ENCODE results near the gene ZNF784.

ZNF784 gene

DNA sequence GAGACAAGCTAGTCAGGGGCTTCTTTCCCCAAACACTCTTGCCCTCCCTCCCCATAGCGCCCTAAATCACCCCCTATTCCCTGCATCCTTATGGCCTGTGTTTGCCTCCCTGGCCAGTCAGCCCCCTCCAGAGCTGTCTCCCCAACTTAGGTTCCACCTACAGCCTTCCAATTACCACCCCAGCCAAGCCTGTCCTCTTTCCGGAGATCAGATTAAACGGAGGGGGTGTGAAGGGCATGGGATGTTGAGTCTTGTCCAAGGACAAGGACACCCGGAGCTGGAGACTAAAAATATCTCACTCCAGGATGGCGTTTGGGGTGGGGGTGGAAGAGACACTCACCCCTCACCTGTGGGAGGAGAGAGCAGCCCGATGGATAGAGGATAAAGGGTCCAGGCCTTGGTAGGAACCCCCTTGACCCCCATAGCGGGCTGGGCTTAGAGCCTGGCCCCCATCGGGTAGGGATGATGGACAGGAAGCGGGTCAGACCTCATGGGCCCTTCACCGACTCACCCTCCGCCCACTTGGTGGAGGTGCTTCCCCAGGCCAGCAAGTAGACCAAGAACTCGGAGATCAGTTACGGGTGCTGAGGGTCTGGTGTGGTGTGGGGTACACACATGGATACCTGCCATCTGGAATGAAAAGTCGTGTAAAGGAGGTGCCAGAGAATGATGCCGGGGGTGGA, 12.9 kb downstream of the ZNF784 start:
- Histone ChIP-seq H3K9me3 (ENCODE audit: control insufficient read depth, low read length) (no peaks in the 10 kb centered on the region), H3K9ac (ENCODE audit: low read length) (no peak overlapping the region), H3K4me1 (ENCODE audit: control insufficient read depth, insufficient read depth, low read length) (peaks cover 14% of the 10 kb centered on the region), H3K4me3 (ENCODE audit: low read length) (no peak overlapping the region), H3K36me3 (ENCODE audit: control insufficient read depth, insufficient read depth, low read length) (no peaks in the 10 kb centered on the region), H3K27me3 (ENCODE audit: control insufficient read depth, insufficient read depth, low read length) (no peaks in the 10 kb centered on the region)

DNA sequence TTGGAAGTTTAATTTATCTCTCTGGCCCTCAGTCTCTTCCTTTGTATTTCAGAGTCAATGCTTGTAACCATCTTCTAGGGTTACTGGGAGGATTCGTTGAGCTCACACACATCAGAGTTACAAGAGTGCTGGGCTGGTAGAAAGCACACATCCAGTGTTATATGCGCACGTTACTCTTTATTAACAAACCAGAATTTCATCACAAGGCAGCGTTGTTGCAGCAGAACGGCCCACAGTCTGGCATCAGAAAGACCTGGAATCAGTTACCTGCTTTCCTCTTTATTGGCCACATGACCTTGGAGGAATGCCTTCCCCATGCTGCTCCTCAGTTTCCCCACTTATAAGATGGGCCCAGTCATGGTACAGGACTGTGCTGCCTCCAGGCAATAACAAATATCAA, 15.0 kb downstream of the ZNF784 start:
- H3K9me3 ChIP-seq (ENCODE audit: control insufficient read depth, low read length) = no peaks in the 10 kb centered on the region
- H3K4me1 ChIP-seq (ENCODE audit: control insufficient read depth, insufficient read depth, low read length) = peaks cover 16% of the 10 kb centered on the region
- no peaks in the 10 kb centered on the region for H3K36me3 ChIP-seq (ENCODE audit: control insufficient read depth, insufficient read depth, low read length)

DNA sequence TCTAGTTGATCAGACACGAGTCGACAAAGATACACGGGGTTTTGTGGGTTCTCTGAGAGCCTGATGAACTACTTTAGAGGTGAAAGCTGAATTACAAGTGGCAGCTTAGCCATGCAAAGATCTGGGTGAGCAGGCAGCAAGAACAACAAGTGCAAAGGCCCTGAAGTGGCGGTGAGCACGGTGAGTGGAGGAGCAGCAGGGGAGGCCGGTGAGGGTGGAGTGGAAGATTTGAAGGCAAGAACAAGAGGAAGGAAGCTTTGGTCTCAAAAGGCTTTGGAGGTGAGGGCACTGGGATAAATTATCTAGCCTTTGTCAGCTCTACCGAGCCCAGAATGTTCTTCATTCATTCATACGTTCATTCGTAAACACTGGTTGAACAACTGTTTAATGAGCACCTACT, 17.5 kb downstream of the ZNF784 start:
- Histone ChIP-seq H3K4me1 (ENCODE audit: control insufficient read depth, insufficient read depth, low read length) (peaks cover 20% of the 10 kb centered on the region), H3K27me3 (ENCODE audit: control insufficient read depth, insufficient read depth, low read length) (no peaks in the 10 kb centered on the region), H3K9ac (ENCODE audit: low read length) (peak overlapping the region; percentile 91), H3K4me3 (ENCODE audit: low read length) (no peak overlapping the region), H3K9me3 (ENCODE audit: control insufficient read depth, low read length) (no peaks in the 10 kb centered on the region), H3K36me3 (ENCODE audit: control insufficient read depth, insufficient read depth, low read length) (no peaks in the 10 kb centered on the region)

More for the DNA sequence above, 15.0 kb downstream of the ZNF784 start:
- Histone ChIP-seq H3K4me3 (ENCODE audit: low read length) (no peak overlapping the region), H3K9ac (ENCODE audit: low read length) (no peak overlapping the region), H3K27me3 (ENCODE audit: control insufficient read depth, insufficient read depth, low read length) (no peaks in the 10 kb centered on the region)

DNA sequence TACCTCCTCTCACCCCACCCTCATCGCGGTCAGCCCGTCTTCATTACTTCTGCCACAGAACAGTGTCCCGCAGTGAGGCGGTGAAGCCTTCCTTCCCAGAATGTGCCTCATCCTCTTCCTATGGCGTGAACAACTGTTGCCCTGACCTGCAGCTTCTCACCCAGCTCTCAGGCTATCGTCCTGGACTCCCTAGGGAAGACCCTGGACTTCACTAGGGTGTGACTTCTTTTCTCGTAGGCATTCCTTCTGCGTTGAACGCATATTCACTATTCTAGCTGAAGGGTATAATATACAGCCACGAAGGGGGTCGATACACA, 17.9 kb downstream of the ZNF784 start:
- Histone ChIP-seq H3K9ac (ENCODE audit: low read length) (peak overlapping the region; percentile 91), H3K27me3 (ENCODE audit: control insufficient read depth, insufficient read depth, low read length) (no peaks in the 10 kb centered on the region), H3K4me3 (ENCODE audit: low read length) (peak overlapping the region; percentile 93), H3K9me3 (ENCODE audit: control insufficient read depth, low read length) (no peaks in the 10 kb centered on the region), H3K4me1 (ENCODE audit: control insufficient read depth, insufficient read depth, low read length) (peaks cover 16% of the 10 kb centered on the region), H3K36me3 (ENCODE audit: control insufficient read depth, insufficient read depth, low read length) (no peaks in the 10 kb centered on the region)

DNA sequence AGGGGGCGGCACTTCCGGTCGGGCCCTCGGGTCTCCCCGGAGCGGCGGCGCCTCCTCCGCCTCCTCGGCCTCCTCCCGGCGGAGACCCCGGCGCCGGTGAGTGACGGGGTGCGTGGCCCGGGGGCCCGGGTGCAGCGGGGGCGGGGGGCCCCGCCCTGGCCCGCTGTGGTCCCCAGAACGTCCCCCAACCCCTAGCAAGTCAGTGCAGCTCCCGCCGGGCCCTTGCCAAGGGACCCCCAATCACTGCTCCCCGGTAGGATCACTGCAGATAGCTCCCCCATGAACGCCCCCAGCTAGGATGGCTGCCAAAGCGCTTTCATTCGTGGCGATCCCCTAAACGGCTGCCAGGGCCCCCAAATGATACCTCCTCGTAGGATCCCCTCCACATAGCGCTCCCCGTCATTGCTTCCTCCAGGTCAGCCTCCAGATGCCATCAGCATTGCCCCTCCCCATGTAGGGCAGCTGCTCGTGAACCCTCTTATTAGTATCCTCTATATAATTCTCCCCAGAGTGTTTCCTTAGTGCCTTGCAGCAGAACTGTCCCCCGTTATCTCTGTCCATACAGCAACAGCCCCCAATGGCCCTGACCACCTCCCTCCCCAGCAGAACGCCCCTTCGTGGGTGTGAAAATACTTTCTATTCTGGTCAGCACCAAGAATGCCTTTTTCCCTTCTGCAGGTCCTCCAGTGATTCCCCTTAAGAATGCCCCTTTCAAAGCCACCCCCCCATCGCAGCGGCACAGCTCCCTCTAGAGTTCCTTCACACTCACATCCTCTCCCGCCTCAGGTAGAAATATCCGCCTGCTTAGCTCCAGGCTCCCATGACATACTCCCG, 18.5 kb downstream of the ZNF784 start, which contains the start of gene ZNF865:
ZNF865 (plus strand) TSS at position 11 of the 834 bp plus-strand sequence. CDS start 7,972 bp downstream, outside the sequence.
- peak within 1 kb of the TSS; percentile 93 for H3K4me3 ChIP-seq (ENCODE audit: low read length)
- H3K4me1 ChIP-seq (ENCODE audit: control insufficient read depth, insufficient read depth, low read length) = peaks cover 22% of the 10 kb centered on the region
- no peaks in the 10 kb centered on the region for H3K27me3 ChIP-seq (ENCODE audit: control insufficient read depth, insufficient read depth, low read length)
- no peaks in the 10 kb centered on the region for H3K36me3 ChIP-seq (ENCODE audit: control insufficient read depth, insufficient read depth, low read length)
- H3K9me3 ChIP-seq (ENCODE audit: control insufficient read depth, low read length) = no peaks in the 10 kb centered on the region
- H3K9ac ChIP-seq (ENCODE audit: low read length) = peak within 1 kb of the TSS; percentile 91

DNA sequence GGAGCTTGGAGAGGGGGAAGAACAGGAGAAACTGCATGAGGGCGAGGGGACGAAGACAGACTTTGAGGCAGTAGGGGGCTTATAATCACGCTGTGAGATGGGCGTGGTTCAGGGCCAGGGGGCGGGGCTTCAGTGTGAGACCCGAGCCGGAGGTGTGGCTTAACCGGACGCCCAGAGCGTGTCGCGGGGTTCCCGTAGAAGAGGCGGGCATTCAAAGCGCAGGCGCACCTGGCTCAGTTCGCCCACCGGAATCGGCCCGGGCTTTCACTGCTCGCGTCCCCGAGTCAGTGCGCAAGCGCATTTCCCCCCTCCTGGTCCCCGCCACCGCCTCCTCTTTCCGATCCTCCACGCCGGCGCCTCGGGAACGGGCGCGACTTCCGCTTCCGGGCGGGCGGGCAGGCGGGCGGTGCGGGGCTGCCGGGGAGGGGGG, 19.1 kb downstream of the ZNF784 start:
- peaks cover 25% of the 10 kb centered on the region for H3K4me1 ChIP-seq (ENCODE audit: control insufficient read depth, insufficient read depth, low read length)
- H3K9me3 ChIP-seq (ENCODE audit: control insufficient read depth, low read length) = no peaks in the 10 kb centered on the region
- no peaks in the 10 kb centered on the region for H3K36me3 ChIP-seq (ENCODE audit: control insufficient read depth, insufficient read depth, low read length)
- H3K9ac ChIP-seq (ENCODE audit: low read length) = peak overlapping the region; percentile 91
- no peak overlapping the region for H3K4me3 ChIP-seq (ENCODE audit: low read length)
- no peaks in the 10 kb centered on the region for H3K27me3 ChIP-seq (ENCODE audit: control insufficient read depth, insufficient read depth, low read length)

DNA sequence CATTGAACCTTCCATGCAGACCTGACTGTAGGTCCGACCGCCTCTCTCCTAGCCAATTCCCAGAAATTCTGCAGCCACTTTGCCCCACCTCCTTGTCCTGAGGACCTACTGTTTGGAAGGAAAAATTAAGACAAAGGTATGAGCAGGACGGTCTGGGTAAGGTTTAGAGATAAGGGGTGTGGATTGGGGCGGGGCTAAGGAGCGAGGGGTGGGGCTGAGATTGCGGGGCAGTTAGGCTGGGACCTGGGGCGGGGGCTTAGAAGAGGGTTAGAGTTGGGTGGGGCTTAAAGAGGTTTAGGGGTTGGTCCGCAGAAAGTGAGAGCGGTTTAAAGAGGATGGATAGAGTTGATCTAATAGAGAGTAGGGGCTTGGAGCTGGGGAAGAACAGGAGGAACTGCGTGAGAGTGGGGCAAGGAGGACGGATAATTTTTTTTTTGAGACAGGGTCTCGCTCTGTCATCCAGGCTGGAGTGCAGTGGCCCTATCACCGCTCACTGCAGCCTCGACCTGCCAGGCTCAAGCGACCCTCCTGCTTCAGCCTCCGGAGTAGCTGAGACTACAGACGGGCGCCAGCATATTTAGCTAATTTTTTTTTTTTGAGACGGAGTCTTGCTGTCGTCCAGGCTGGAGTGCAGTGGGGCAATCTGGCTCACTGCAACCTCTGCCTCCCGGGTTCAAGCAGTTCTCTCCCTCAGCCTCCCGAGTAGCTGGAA, 20.6 kb downstream of the ZNF784 start:
- H3K4me1 ChIP-seq (ENCODE audit: control insufficient read depth, insufficient read depth, low read length) = peaks cover 25% of the 10 kb centered on the region
- H3K27me3 ChIP-seq (ENCODE audit: control insufficient read depth, insufficient read depth, low read length) = no peaks in the 10 kb centered on the region
- no peak overlapping the region for H3K4me3 ChIP-seq (ENCODE audit: low read length)
- H3K36me3 ChIP-seq (ENCODE audit: control insufficient read depth, insufficient read depth, low read length) = no peaks in the 10 kb centered on the region
- H3K9me3 ChIP-seq (ENCODE audit: control insufficient read depth, low read length) = no peaks in the 10 kb centered on the region
- H3K9ac ChIP-seq (ENCODE audit: low read length) = no peak overlapping the region

DNA sequence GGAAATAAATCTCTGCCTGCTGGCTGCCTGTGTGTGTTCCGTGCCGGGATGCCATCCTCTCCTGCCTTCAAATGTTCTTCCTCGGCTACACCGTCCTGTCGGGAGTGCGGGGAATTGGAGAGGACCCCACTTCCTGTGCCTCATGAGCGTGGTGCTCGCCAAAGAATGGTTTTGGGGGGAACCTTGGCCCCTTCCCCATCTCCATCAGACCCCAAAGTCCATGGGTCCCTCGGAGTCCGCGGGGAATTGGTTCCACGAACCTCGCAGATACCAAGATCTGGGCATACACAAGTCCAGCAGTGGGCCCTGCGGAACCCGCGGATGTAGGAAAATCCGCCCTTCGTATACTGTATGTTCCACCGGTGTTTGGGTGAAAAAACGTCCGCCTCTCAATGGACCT, 21.3 kb downstream of the ZNF784 start:
- no peak overlapping the region for H3K9ac ChIP-seq (ENCODE audit: low read length)
- no peaks in the 10 kb centered on the region for H3K9me3 ChIP-seq (ENCODE audit: control insufficient read depth, low read length)
- H3K4me3 ChIP-seq (ENCODE audit: low read length) = no peak overlapping the region
- H3K4me1 ChIP-seq (ENCODE audit: control insufficient read depth, insufficient read depth, low read length) = peaks cover 25% of the 10 kb centered on the region
- no peaks in the 10 kb centered on the region for H3K36me3 ChIP-seq (ENCODE audit: control insufficient read depth, insufficient read depth, low read length)
- H3K27me3 ChIP-seq (ENCODE audit: control insufficient read depth, insufficient read depth, low read length) = no peaks in the 10 kb centered on the region

DNA sequence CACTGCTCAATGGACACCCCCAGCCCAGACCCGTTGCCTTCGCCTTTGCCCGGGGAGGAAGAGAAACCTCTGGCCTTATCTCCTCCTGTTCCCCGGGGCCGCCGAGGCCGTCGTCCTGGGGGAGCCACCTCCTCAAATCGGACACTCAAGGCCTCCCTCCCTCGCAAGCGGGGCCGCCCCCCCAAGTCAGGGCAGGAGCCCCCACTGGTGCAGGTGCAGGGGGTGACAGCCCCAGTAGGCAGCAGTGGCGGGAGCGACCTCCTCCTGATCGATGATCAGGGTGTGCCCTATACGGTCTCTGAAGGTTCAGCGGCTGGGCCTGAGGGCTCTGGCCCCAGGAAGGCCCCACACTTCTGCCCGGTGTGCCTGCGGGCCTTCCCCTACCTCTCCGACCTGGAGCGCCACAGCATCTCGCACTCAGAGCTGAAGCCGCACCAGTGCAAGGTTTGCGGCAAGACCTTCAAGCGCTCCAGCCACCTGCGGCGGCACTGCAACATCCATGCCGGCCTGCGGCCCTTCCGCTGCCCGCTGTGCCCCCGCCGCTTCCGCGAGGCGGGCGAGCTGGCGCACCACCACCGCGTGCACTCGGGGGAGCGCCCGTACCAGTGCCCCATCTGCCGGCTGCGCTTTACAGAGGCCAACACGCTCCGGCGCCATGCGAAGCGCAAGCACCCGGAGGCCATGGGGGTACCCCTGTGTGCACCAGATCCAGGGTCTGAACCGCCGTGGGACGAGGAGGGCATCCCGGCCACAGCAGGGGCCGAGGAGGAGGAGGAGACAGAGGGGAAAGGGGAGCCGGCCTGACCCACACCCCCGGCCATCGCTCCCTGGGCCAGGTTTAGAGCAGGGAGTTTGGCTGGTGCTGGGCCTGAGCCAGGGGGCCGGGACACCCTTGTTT, 22.0 kb downstream of the ZNF784 start:
- Histone ChIP-seq H3K9me3 (ENCODE audit: control insufficient read depth, low read length) (no peaks in the 10 kb centered on the region), H3K36me3 (ENCODE audit: control insufficient read depth, insufficient read depth, low read length) (no peaks in the 10 kb centered on the region), H3K4me1 (ENCODE audit: control insufficient read depth, insufficient read depth, low read length) (peaks cover 25% of the 10 kb centered on the region), H3K4me3 (ENCODE audit: low read length) (no peak overlapping the region), H3K9ac (ENCODE audit: low read length) (no peak overlapping the region), H3K27me3 (ENCODE audit: control insufficient read depth, insufficient read depth, low read length) (no peaks in the 10 kb centered on the region)

DNA sequence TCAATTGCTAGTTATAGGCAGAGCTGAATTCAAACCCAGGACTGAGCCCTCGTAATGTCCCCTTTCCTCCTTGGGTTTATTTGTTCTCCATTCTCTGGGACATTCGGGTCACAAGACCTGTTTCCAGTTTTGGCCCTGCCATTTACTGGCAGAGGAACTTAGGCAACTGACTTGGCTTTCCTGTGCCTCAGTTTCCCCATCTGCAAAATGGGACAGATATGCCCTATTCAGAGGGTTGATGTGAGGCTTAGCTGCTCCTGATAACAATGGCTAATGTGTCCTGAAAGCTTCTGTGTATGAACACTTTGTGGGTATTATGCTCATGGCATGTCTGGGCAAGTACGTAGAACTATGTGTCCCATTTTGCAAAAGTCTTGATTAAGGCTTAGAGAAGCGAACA, 23.3 kb downstream of the ZNF784 start:
- peak overlapping the region; percentile 74 for H3K9ac ChIP-seq (ENCODE audit: low read length)
- no peaks in the 10 kb centered on the region for H3K36me3 ChIP-seq (ENCODE audit: control insufficient read depth, insufficient read depth, low read length)
- H3K9me3 ChIP-seq (ENCODE audit: control insufficient read depth, low read length) = no peaks in the 10 kb centered on the region
- no peaks in the 10 kb centered on the region for H3K27me3 ChIP-seq (ENCODE audit: control insufficient read depth, insufficient read depth, low read length)
- H3K4me3 ChIP-seq (ENCODE audit: low read length) = peak overlapping the region; percentile 40
- H3K4me1 ChIP-seq (ENCODE audit: control insufficient read depth, insufficient read depth, low read length) = peaks cover 17% of the 10 kb centered on the region

DNA sequence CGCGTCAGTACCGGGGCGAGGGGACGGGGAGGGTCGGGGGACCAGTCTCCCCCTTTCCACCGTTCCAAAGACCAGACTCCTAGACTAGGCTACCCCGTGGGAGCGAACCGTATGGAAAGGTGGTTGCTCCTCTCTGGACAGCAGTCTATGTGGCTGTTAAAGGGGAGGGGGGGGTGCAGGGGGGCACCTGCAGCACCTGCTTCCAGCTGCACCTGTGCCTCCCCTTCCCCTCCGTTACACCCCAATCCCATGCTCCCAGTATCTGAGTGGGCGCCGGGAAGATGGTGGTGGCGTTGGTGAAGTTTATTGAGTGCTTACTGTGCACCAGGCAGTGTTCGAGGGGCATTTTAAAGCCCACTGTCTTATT, 23.7 kb downstream of the ZNF784 start:
- no peaks in the 10 kb centered on the region for H3K9me3 ChIP-seq (ENCODE audit: control insufficient read depth, low read length)
- H3K9ac ChIP-seq (ENCODE audit: low read length) = peak overlapping the region; percentile 74
- peaks cover 17% of the 10 kb centered on the region for H3K4me1 ChIP-seq (ENCODE audit: control insufficient read depth, insufficient read depth, low read length)
- no peaks in the 10 kb centered on the region for H3K27me3 ChIP-seq (ENCODE audit: control insufficient read depth, insufficient read depth, low read length)
- H3K36me3 ChIP-seq (ENCODE audit: control insufficient read depth, insufficient read depth, low read length) = no peaks in the 10 kb centered on the region
- H3K4me3 ChIP-seq (ENCODE audit: low read length) = peak overlapping the region; percentile 40
